K562 (cell line): ENCODE results near the gene CHSY3. TPM values are rescaled to one million over a fixed set of nuclear protein-coding genes. Genes with fewer than 3 reads are reported as not detected.

Experiments
- ATAC-seq: fragments of 200-7000 bp; cut with Tn5 transposase; 3 replicates; pipeline ENCODE4 v1.9.1; 2020; ENCODE audit warnings: moderate library complexity
- BruUV-seq: library from RNA; stranded (reverse); fragments of 400-500 nt; replicated peaks from 2 replicates; lab custom pipeline; 2021; lab: Mats Ljungman, UMichigan
- CTCF ChIA-PET: fragments of 300-600 bp; formaldehyde crosslinking; extraction: SDS; loops from one replicate; lab custom pipeline; 2021; ENCODE audit warnings: low intra/inter-chr PET ratio; lab: Yijun Ruan, JAX
- POLR2A ChIA-PET: fragments of 300-600, 350-650 bp; sonication (Branson Sonifier 250); formaldehyde crosslinking; extraction: SDS; loops from one replicate; lab custom pipeline; 2021; ENCODE audit warnings: antibody characterized with exemption, inconsistent platforms; lab: Yijun Ruan, JAX
- DNase-seq, 4 experiments: peaks; one replicate each; pipeline versions ENCODE4 v3.0.0 to v3.0.0-alpha.2; 2011 to 2018; ENCODE audit warnings: low spot score in 3 of 4, mixed read lengths in 3 of 4; ENCODE audit errors: extremely low read depth in 1 of 4
- FAIRE-seq: peaks from 2 replicates; lab custom pipeline; 2011; peaks lifted over from hg19 to GRCh38; lab: Jason Lieb, UNC
- H2AFZ ChIP-seq: 2 replicates; pipeline ENCODE4 v1.6.0; 2011; ENCODE audit warnings: low read depth, low read length, control low read depth, inconsistent platforms
- H3K27ac ChIP-seq: fragments of 200-600 bp; 3 replicates; pipeline ENCODE4 v1.8.0; 2011; ENCODE audit warnings: low read depth, mild to moderate bottlenecking, control low read depth, inconsistent platforms, low read length, moderate library complexity, mixed read lengths; ENCODE audit errors: extremely low read depth
- H3K27me3 ChIP-seq, 2 experiments: fragments of 300-600 bp in 1 of 2; 2 replicates in 1 of 2; 3 replicates in 1 of 2; pipeline versions ENCODE4 v1.6.0 to v1.8.0; 2011; ENCODE audit warnings: inconsistent platforms in 2 of 2, low read length in 2 of 2, mild to moderate bottlenecking in 1 of 2, mixed read lengths in 1 of 2, moderate library complexity in 1 of 2; ENCODE audit not compliant: control insufficient read depth in 2 of 2, insufficient read depth in 2 of 2
- H3K36me3 ChIP-seq: fragments of 300-600 bp; 3 replicates; pipeline ENCODE4 v1.8.0; 2011; ENCODE audit warnings: mild to moderate bottlenecking, low read length, inconsistent platforms; ENCODE audit not compliant: control insufficient read depth, insufficient read depth
- H3K4me1 ChIP-seq, 2 experiments: fragments of 200-600 bp in 1 of 2; replicated peaks in 1 of 2; 2 replicates in 1 of 2; 3 replicates in 1 of 2; pipeline versions ENCODE4 v1.5.1 to v1.8.0; 2011; ENCODE audit warnings: inconsistent platforms in 2 of 2, low read length in 2 of 2, mild to moderate bottlenecking in 1 of 2, mixed read lengths in 1 of 2, moderate library complexity in 1 of 2; ENCODE audit not compliant: control insufficient read depth in 2 of 2, insufficient read depth in 2 of 2
- H3K4me2 ChIP-seq: 2 replicates; pipeline ENCODE4 v1.6.1; 2011; ENCODE audit warnings: low read length, control low read depth, inconsistent platforms, mixed read lengths; ENCODE audit not compliant: insufficient read depth
- H3K4me3 ChIP-seq: fragments of 200-600 bp; sonication (generic), shearing (Covaris generic); 2 replicates; pipeline ENCODE4 v1.5.1; 2016; ENCODE audit warnings: control low read depth, inconsistent platforms
- H3K79me2 ChIP-seq: fragments of 200-600 bp; 3 replicates; pipeline ENCODE4 v1.8.0; 2011; ENCODE audit warnings: low read length, inconsistent platforms; ENCODE audit not compliant: control insufficient read depth, insufficient read depth
- H3K9ac ChIP-seq, 2 experiments: 2 replicates each; pipeline versions ENCODE4 v1.6.0 to v1.6.1; 2011; ENCODE audit warnings: low read depth in 2 of 2, low read length in 2 of 2, control low read depth in 1 of 2, inconsistent platforms in 1 of 2, mild to moderate bottlenecking in 1 of 2, mixed read lengths in 1 of 2; ENCODE audit not compliant: insufficient read depth in 1 of 2
- H3K9me1 ChIP-seq: one replicate; pipeline ENCODE4 v1.6.0; 2011; ENCODE audit warnings: inconsistent platforms, mild to moderate bottlenecking, low read length, moderate library complexity; ENCODE audit not compliant: control insufficient read depth, insufficient read depth
- H3K9me3 ChIP-seq: replicated peaks from 2 replicates; pipeline ENCODE4 v1.5.1; 2011; ENCODE audit warnings: low read depth, low read length, inconsistent platforms; ENCODE audit not compliant: control insufficient read depth, insufficient read depth
- H4K20me1 ChIP-seq: replicated peaks from 2 replicates; pipeline ENCODE4 v1.6.1; 2011; ENCODE audit warnings: low read length, inconsistent platforms, mixed read lengths; ENCODE audit not compliant: control insufficient read depth, insufficient read depth
- CREB1 ChIP-seq, 2 experiments: sonication (generic) in 1 of 2; formaldehyde crosslinking in 1 of 2; IDR thresholded peaks; 2 replicates each; pipeline versions ENCODE4 v1.6.1 to v1.8.0; 2012 to 2022; ENCODE audit warnings: inconsistent platforms in 1 of 2, mild to moderate bottlenecking in 1 of 2, missing genetic modification reagents in 1 of 2, moderate library complexity in 1 of 2
- PTTG1 ChIP-seq: fragments of 450-650 bp; IDR thresholded peaks from 2 replicates; pipeline ENCODE4 v1.6.1; 2016; ENCODE audit warnings: low read depth, mild to moderate bottlenecking, missing genetic modification characterization, missing compliant biosample characterization
- RBFOX2 ChIP-seq: fragments of 200-400 bp; formaldehyde crosslinking; IDR thresholded peaks from 2 replicates; pipeline ENCODE4 v1.6.1; 2017; ENCODE audit warnings: low read depth, mild to moderate bottlenecking, low read length, moderate library complexity
- SMC3 ChIP-seq: conservative IDR thresholded peaks from 2 replicates; pipeline ENCODE4 v1.6.1; 2011; ENCODE audit warnings: low read depth, low read length, improper control_type of control experiment; ENCODE audit not compliant: insufficient read depth
- VEZF1 ChIP-seq: fragments of 200-800 bp; sonication (Bioruptor generic); IDR thresholded peaks from 2 replicates; pipeline ENCODE4 v1.6.1; 2017; ENCODE audit warnings: missing genetic modification characterization, missing compliant biosample characterization
- ZFX ChIP-seq: sonication (generic); formaldehyde crosslinking; IDR thresholded peaks from 2 replicates; pipeline ENCODE4 v1.8.0; 2022; ENCODE audit warnings: mild to moderate bottlenecking, missing genetic modification reagents, moderate library complexity
- ZNF444 ChIP-seq: fragments of 250-450 bp; sonication (Bioruptor Pico); IDR thresholded peaks from 2 replicates; pipeline ENCODE4 v1.4.0; 2020; ENCODE audit warnings: mild to moderate bottlenecking, moderate library complexity
- ZNF764 ChIP-seq: fragments of 250-450 bp; sonication (Bioruptor Pico); IDR thresholded peaks from 2 replicates; pipeline ENCODE4 v1.4.0; 2020; ENCODE audit warnings: low read depth, mild to moderate bottlenecking, moderate library complexity
- whole genome bisulfite sequencing: fragments of 100-300 bp; shearing (Covaris generic); methylation state at CpG from one replicate; pipeline ENCODE4 v1.1.6; 2016; ENCODE audit warnings: low coverage, mixed read lengths; ENCODE audit not compliant: insufficient coverage; ENCODE audit errors: missing lambda C conversion rate; 5-methylcytosine and 5-hydroxymethylcytosine counted together
- in situ Hi-C: fragments of 300-500 bp; cut with MboI; formaldehyde crosslinking; loops from 4 replicates; pipeline ENCODE4 v1.15.0; 2018; ENCODE audit warnings: inconsistent platforms, mixed read lengths
- intact Hi-C: fragments of 100-400 bp; cut with micrococcal nuclease; formaldehyde crosslinking; loops from 2 replicates; pipeline ENCODE4 v1.14.2; 2022
- polyA plus RNA-seq, 8 experiments: library from polyadenylated mRNA; depleted of rRNA in 4 of 8; stranded (reverse) in 5 of 8; unstranded in 3 of 8; fragments of >200 nt; fragmentation: Nextera tagmentation in 2 of 8; fragmentation: Illumina TruSeq in 1 of 8; extraction: Ambion mirVana in 2 of 8; extraction: Trizol in 1 of 8; gene quantifications; 2 replicates each; pipeline versions ENCODE4 v1.2.1 to v1.2.3, GENCODE V29; 2011 to 2014; ENCODE audit warnings: inconsistent platforms in 1 of 8, missing spikeins in 1 of 8
- total RNA-seq, 7 experiments: library from RNA; depleted of rRNA in 6 of 7; stranded (reverse); fragments of >200 nt in 6 of 7; fragmentation: Illumina TruSeq in 2 of 7; extraction: Trizol in 2 of 7; gene quantifications; 2 replicates each; pipeline versions ENCODE4 v1.2.1 to v1.2.3, GENCODE V29; 2011 to 2021; ENCODE audit warnings: low replicate concordance in 1 of 7
- TF ChIP-seq, protein P1 (sequence below): fragments of 250-450 bp; sonication (Bioruptor Pico); IDR thresholded peaks from 2 replicates; pipeline ENCODE4 v1.8.0; 2022; ENCODE audit warnings: inconsistent platforms

CHSY3 gene
- total and polyA plus RNA-seq, 9 of the 15 experiments (the other 6 are each of a cell fraction or from before 2014, with no cell fraction given), result 0.04 TPM; not detected in 8

DNA sequence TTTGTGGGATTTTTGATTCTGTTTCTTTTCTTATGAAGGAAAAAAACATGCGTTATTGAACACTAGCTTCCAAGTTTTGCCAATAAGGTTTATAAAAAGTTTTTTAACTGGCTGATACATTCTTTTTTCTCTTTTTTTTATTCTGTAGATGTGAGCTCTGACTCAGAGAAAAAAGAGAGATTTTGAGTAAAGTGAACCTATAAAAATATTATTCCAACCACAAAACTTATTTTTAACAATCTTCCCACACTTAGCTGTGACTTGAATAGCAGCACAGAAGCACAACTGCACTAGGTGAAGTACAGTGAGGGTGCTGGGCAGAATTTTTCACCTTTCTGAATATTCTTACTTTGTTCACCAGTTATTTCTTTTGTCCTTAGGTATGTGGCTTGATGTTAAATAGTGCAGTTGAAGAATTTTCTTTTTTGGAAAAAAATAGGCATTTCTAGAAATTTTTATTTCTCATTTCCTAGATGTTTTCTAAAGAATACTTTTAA is 41.6 kb downstream of the CHSY3 start:
- Histone ChIP-seq H3K9me3 (no peaks in the 10 kb centered on the region), H3K4me2 (no peak overlapping the region), H3K27me3 (no peaks in the 10 kb centered on the region), H4K20me1 (no peaks in the 10 kb centered on the region), H3K79me2 (no peaks in the 10 kb centered on the region), H3K36me3 (no peaks in the 10 kb centered on the region), H3K4me1 (no peaks in the 10 kb centered on the region), H2AFZ (no peak overlapping the region), H3K4me3 (no peak overlapping the region), H3K9me1 (no peaks in the 10 kb centered on the region), H3K27ac (no peak overlapping the region), H3K9ac (no peak overlapping the region)
- no TSS peak for BruUV-seq
- TF ChIP-seq SMC3 (no peak), ZNF764 (CRISPR knock-in tag) (no peak), ZNF444 (no peak), ZFX (CRISPR knock-in tag) (no peak), VEZF1 (CRISPR knock-in tag) (no peak), CREB1 (IDR thresholded peaks at IDR 0.05) (no peak), CREB1 (CRISPR knock-in tag; IDR thresholded peaks at IDR 0.05) (no peak), RBFOX2 (no peak), PTTG1 (tag) (no peak)
- TF ChIP-seq, protein P1, sequence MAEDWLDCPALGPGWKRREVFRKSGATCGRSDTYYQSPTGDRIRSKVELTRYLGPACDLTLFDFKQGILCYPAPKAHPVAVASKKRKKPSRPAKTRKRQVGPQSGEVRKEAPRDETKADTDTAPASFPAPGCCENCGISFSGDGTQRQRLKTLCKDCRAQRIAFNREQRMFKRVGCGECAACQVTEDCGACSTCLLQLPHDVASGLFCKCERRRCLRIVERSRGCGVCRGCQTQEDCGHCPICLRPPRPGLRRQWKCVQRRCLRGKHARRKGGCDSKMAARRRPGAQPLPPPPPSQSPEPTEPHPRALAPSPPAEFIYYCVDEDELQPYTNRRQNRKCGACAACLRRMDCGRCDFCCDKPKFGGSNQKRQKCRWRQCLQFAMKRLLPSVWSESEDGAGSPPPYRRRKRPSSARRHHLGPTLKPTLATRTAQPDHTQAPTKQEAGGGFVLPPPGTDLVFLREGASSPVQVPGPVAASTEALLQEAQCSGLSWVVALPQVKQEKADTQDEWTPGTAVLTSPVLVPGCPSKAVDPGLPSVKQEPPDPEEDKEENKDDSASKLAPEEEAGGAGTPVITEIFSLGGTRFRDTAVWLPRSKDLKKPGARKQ (CRISPR knock-in tag), result no peak
- DNase-seq (no peak), FAIRE-seq (no peak), ATAC-seq (no peak)
- ChIA-PET CTCF (no interaction called here), POLR2A (no interaction called here)
- WGBS, result 0% methylated on average over 1 of the region's 1 CpG
- intact Hi-C loops (no loop called here), in situ Hi-C loops (no loop called here)
